HCT116 (cell line): ENCODE measurements around the gene POM121C. TPM values are rescaled to one million over a fixed set of nuclear protein-coding genes. Genes with fewer than 3 reads are reported as not detected.
A peak's percentile ranks its signal among the peaks of the same experiment; 100 is the strongest.
"Not testable (repeated sequence)": the region's sequence is repeated elsewhere in the genome, so short reads cannot be mapped to it uniquely, and the experiment has no call there.

ENCODE experiments used
- ATAC-seq: fragments of 200-7000 bp; cut with Tn5 transposase; 2 replicates; pipeline ENCODE4 v1.9.1; 2020; ENCODE audit warnings: mild to moderate bottlenecking, moderate library complexity
- BruUV-seq: library from RNA; stranded (reverse); fragments of 400-500 nt; replicated peaks from 2 replicates; lab custom pipeline; 2021; lab: Mats Ljungman, UMichigan
- CTCF ChIA-PET: fragments of 300-600 bp; sonication (Branson Sonifier 250); formaldehyde crosslinking; loops from one replicate; lab custom pipeline; 2021; ENCODE audit warnings: antibody characterized with exemption; lab: Charles Lee
- POLR2A ChIA-PET: fragments of 300-600, 350-600 bp; sonication (Branson Sonifier 250); formaldehyde crosslinking; loops from one replicate; lab custom pipeline; 2021; ENCODE audit warnings: antibody characterized with exemption; lab: Charles Lee
- RAD21 ChIA-PET, 2 experiments: fragments of 300-600 bp; sonication (Branson Sonifier 250); formaldehyde crosslinking; loops; one replicate each; lab custom pipeline; 2023; ENCODE audit warnings: low total read pairs in 2 of 2; ENCODE audit not compliant: uncharacterized antibody in 2 of 2, unreplicated experiment in 2 of 2, low non-redundant PET in 1 of 2; lab: Charles Lee
- DNase-seq: peaks from one replicate; pipeline ENCODE4 v3.0.0-alpha.2; 2010; ENCODE audit warnings: low read depth, low spot score
- H2AFZ ChIP-seq: fragments of 200-600 bp; shearing (Covaris generic), sonication (generic); 2 replicates; pipeline ENCODE4 v1.6.1; 2017; ENCODE audit warnings: low read depth, mixed run types, mixed read lengths, antibody characterized with exemption, low read length; ENCODE audit not compliant: poor library complexity, severe bottlenecking
- H3K27ac ChIP-seq: 2 replicates; pipeline ENCODE4 v1.5.1; 2012; ENCODE audit warnings: low read depth, low read length
- H3K27me3 ChIP-seq: fragments of 200-600 bp; sonication (generic); 2 replicates; pipeline ENCODE4 v1.6.1; 2016; ENCODE audit warnings: mixed run types, low read length, mixed read lengths; ENCODE audit not compliant: insufficient read depth
- H3K36me3 ChIP-seq, 2 experiments: fragments of 200-500 bp in 1 of 2; fragments of 200-600 bp in 1 of 2; sonication (Bioruptor generic) in 1 of 2; sonication (generic) in 1 of 2; 2 replicates each; pipeline versions ENCODE4 v1.5.1 to v1.6.1; 2014 to 2016; ENCODE audit warnings: low read length in 2 of 2, inconsistent platforms in 1 of 2, mixed read lengths in 1 of 2, mixed run types in 1 of 2; ENCODE audit not compliant: insufficient read depth in 2 of 2, control insufficient read depth in 1 of 2
- H3K4me1 ChIP-seq, 2 experiments: fragments of 200-600 bp in 1 of 2; sonication (generic) in 1 of 2; 2 replicates each; pipeline versions ENCODE4 v1.5.1 to v1.6.1; 2012 to 2017; ENCODE audit warnings: low read length in 2 of 2, inconsistent platforms in 1 of 2, mild to moderate bottlenecking in 1 of 2, mixed read lengths in 1 of 2, mixed run types in 1 of 2, moderate library complexity in 1 of 2; ENCODE audit not compliant: insufficient read depth in 2 of 2, control insufficient read depth in 1 of 2
- H3K4me2 ChIP-seq: fragments of 200-600 bp; sonication (generic); 2 replicates; pipeline ENCODE4 v1.6.1; 2017; ENCODE audit warnings: mixed run types, low read length, mixed read lengths
- H3K4me3 ChIP-seq, 2 experiments: fragments of 200-600 bp in 1 of 2; sonication (generic) in 1 of 2; replicated peaks in 1 of 2; 2 replicates each; pipeline ENCODE4 v1.5.1; 2011 to 2016; ENCODE audit warnings: low read length in 2 of 2, control low read depth in 1 of 2, low read depth in 1 of 2, mild to moderate bottlenecking in 1 of 2, mixed read lengths in 1 of 2, mixed run types in 1 of 2
- H3K79me2 ChIP-seq: fragments of 200-600 bp; sonication (generic); 2 replicates; pipeline ENCODE4 v1.6.1; 2017; ENCODE audit warnings: mild to moderate bottlenecking, mixed run types, low read length, moderate library complexity, mixed read lengths; ENCODE audit not compliant: insufficient read depth
- H3K9ac ChIP-seq: fragments of 200-600 bp; sonication (generic); 2 replicates; pipeline ENCODE4 v1.6.1; 2016; ENCODE audit warnings: low read length, mixed read lengths
- H3K9me2 ChIP-seq: fragments of 200-600 bp; sonication (generic), shearing (Covaris generic); 2 replicates; pipeline ENCODE4 v1.6.1; 2017; ENCODE audit warnings: mixed run types, mild to moderate bottlenecking, moderate library complexity; ENCODE audit not compliant: insufficient read depth
- H3K9me3 ChIP-seq, 2 experiments: fragments of 200-500 bp in 1 of 2; fragments of 200-600 bp in 1 of 2; sonication (Bioruptor generic) in 1 of 2; sonication (generic) in 1 of 2; 2 replicates each; pipeline ENCODE4 v1.6.1; 2014 to 2017; ENCODE audit warnings: low read length in 2 of 2, mixed read lengths in 2 of 2, inconsistent platforms in 1 of 2, low read depth in 1 of 2, mild to moderate bottlenecking in 1 of 2, mixed run types in 1 of 2, moderate library complexity in 1 of 2; ENCODE audit not compliant: control insufficient read depth in 1 of 2, insufficient read depth in 1 of 2
- H4K20me1 ChIP-seq: fragments of 200-600 bp; sonication (generic), shearing (Covaris generic); 2 replicates; pipeline ENCODE4 v1.6.1; 2017; ENCODE audit warnings: mixed run types, mild to moderate bottlenecking, moderate library complexity; ENCODE audit not compliant: insufficient read depth
- intact Hi-C: fragments of 100-400 bp; cut with micrococcal nuclease; formaldehyde crosslinking; loops from 2 replicates; pipeline ENCODE4 v1.10.0; 2022
- total RNA-seq: library from RNA; stranded (reverse); gene quantifications from one replicate; pipeline ENCODE4 v1.2.1, GENCODE V29; 2021; ENCODE audit not compliant: unreplicated experiment

The POM121C gene
- total RNA-seq, 1 experiment from 2014 or later: 61.0 TPM

- peak; percentile 33 for ATAC-seq
- H3K4me3 ChIP-seq, BruUV-seq, RAD21 ChIA-PET, H3K4me2 ChIP-seq, CTCF ChIA-PET, H4K20me1 ChIP-seq, DNase-seq, intact Hi-C loops, H3K9ac ChIP-seq, H3K9me2 ChIP-seq, H2AFZ ChIP-seq, H3K9me3 ChIP-seq, POLR2A ChIA-PET, H3K79me2 ChIP-seq, H3K36me3 ChIP-seq, H3K4me1 ChIP-seq, H3K27me3 ChIP-seq, H3K27ac ChIP-seq: not testable (repeated sequence)
Observed at GRCh38 chr7:75410823-75411173, 75.3 kb downstream of the POM121C start.

GRCh38 chr7:75409880-75410822 is 75.9 kb downstream of the POM121C start:
- H3K27ac ChIP-seq, H3K4me2 ChIP-seq, CTCF ChIA-PET, DNase-seq, intact Hi-C loops, H3K9ac ChIP-seq, RAD21 ChIA-PET, H3K9me3 ChIP-seq, H3K27me3 ChIP-seq, H3K9me2 ChIP-seq, H3K4me1 ChIP-seq, H2AFZ ChIP-seq, H3K36me3 ChIP-seq, POLR2A ChIA-PET, H4K20me1 ChIP-seq, H3K79me2 ChIP-seq: not testable (repeated sequence)
- BruUV-seq: TSS peak; percentile 77
- ATAC-seq: peak; percentile 91
- H3K4me3 ChIP-seq: peak overlapping the region in 1 of 2 experiments; percentile 28; a peak in 2 of 4 replicates

GRCh38 chr7:75404663-75405062 is 81.4 kb downstream of the POM121C start:
- RAD21 ChIA-PET, BruUV-seq, H3K79me2 ChIP-seq: not testable (repeated sequence)

GRCh38 chr7:75403455-75404443 is 82.3 kb downstream of the POM121C start:
- H3K79me2 ChIP-seq, POLR2A ChIA-PET, H3K36me3 ChIP-seq, H3K9ac ChIP-seq, H3K4me3 ChIP-seq, H2AFZ ChIP-seq, H3K4me2 ChIP-seq, ATAC-seq, CTCF ChIA-PET, H3K27me3 ChIP-seq, H3K9me2 ChIP-seq, H3K4me1 ChIP-seq, H3K9me3 ChIP-seq, RAD21 ChIA-PET, intact Hi-C loops, H3K27ac ChIP-seq, BruUV-seq, DNase-seq, H4K20me1 ChIP-seq: not testable (repeated sequence)

More at GRCh38 chr7:75404663-75405062, 81.4 kb downstream of the POM121C start:
- H3K9me2 ChIP-seq, H3K4me2 ChIP-seq, H3K9me3 ChIP-seq, H3K27ac ChIP-seq, H4K20me1 ChIP-seq, intact Hi-C loops, H3K4me1 ChIP-seq, H2AFZ ChIP-seq, CTCF ChIA-PET, DNase-seq, H3K27me3 ChIP-seq, POLR2A ChIA-PET, H3K4me3 ChIP-seq, H3K9ac ChIP-seq, H3K36me3 ChIP-seq: not testable (repeated sequence)
- ATAC-seq: peak; percentile 87
